SIG-M5 treated with dmso at 0.1 percent for 504 hours (cell line): ENCODE measurements around the gene ANKFN1.

ENCODE experiments used
- DNase-seq: peaks from one replicate; lab custom pipeline; 2025; ENCODE audit not compliant: unreplicated experiment; lab: John Stamatoyannopoulos, UW

Gene ANKFN1

DNA sequence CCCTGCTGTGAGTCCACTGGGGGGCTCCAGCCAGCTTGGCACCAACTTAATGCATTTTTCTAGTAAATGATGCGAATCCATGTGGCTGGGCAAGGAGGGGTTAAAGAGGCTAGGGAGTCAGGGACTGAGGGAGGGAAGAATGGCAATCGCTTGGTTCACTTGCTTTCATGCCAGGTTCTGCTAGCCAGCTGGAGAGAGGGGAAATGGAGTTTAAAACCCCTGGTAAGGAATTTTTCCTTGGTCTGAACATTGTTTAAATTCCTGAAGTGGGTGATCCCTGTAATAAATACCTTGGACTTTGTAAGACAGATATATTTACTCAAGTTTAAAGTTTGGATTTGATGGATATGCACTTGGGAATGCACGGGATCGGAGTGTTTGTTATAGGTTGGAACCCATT lies 22.8 kb downstream of the ANKFN1 start:
- no peak for DNase-seq

DNA sequence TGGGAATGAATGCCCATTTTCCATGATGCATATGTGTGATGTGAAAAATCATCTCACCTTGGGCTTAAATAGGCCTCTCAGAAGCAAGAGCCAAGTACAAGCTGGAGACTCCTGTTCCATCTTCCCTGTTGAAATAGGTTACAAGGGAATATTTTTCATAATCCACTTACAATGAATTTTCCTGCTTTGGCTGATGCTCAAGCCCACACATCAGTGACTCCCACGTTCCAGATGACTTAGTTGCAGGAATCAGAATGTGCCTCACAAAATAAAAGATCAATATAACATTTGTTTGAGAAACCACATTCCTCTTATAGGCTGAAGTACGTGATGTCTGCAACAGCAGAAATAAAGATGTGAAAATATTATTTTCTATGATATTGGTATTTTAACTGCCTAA lies 24.1 kb downstream of the ANKFN1 start:
- DNase-seq, result no peak

DNA sequence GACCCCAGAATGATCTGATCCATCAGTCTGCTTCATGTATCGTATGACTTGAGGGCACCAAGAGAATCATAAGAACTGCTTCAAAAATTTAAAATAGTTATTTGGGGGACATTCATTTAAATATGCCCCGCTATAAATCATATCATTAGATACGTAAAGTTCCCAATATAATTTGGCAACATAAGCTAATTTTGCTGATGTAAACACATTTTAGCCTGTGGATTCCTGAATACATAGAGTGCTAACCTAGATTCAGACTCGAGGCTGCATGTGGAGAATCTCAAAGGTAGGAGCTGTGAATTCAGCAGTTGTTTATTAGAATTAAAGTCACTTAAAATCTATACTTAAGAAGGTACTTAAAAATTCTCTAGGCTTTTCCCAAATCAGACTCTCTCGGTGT lies 24.9 kb downstream of the ANKFN1 start:
- no peak for DNase-seq

DNA sequence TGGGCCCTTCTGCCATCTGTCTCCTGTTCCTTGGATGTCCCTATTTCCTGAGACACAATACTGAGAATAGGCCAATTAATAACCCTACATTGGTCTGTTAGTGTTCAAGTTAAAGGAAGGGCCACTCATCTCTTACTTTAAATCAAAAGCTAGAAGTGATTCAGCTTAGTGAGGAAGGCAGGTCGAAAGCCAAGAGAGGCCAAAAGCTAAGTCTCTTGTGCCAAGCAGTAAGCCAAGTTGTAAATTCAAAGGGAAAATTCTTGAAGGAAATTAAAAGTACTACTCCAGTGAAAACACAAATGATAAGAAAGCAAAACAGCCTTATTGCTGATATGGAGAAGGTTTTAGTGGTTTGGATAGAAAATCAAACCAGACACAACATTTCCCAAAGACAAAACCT lies 28.8 kb downstream of the ANKFN1 start:
- DNase-seq, result no peak

DNA sequence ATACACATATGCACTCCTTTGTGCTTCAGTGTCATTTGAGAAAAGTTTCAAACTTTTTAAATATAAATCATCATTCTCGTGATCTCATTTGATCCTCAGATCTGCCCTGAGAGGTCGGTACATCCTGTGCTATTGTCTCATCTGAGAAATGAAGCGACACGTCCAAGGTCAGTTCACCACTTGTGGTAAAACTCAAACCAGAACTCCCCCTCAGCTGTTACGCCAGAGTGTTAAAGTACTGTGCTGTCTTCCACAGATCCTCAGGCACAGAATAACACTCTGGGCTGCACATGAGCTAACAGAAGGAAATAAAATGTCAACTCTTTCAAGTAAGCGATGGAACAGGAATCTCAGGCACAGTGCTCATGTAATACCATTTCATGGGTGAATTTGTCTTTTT lies 31.4 kb downstream of the ANKFN1 start:
- DNase-seq, result no peak

DNA sequence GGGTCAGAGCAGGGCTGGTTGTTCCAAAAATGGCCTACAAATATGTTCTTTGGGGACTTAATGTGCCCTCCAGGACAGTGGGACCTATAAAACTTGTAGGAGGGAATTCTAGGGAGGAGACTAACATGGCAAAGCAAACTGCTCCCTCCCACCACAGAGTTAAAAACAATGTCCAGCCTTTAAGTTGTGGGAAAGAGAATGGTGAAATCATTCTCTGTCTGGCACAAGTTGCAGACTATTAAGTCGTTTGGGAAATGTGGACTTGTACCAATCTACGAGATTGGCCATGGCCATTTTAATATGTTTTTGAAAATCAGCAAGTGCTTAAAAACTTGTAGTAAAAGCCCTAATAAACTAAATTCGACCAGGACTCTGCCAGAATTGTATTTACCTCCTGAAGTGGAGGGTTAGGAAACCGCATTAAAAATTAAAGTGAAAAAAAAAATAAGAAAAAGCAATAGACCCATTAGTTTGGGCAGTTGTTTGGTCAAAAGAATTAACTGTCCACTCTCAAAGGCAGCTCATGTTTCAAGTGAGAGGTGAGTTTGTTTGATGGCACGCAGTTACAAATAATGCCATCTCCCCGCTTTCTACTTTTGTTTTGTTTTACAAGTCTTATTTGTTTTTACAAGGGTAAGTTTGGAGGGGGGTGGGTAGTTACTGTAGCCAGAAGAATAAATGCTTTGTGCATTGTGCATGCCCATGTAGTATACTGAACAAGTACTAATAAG lies 32.4 kb downstream of the ANKFN1 start:
- no peak for DNase-seq

DNA sequence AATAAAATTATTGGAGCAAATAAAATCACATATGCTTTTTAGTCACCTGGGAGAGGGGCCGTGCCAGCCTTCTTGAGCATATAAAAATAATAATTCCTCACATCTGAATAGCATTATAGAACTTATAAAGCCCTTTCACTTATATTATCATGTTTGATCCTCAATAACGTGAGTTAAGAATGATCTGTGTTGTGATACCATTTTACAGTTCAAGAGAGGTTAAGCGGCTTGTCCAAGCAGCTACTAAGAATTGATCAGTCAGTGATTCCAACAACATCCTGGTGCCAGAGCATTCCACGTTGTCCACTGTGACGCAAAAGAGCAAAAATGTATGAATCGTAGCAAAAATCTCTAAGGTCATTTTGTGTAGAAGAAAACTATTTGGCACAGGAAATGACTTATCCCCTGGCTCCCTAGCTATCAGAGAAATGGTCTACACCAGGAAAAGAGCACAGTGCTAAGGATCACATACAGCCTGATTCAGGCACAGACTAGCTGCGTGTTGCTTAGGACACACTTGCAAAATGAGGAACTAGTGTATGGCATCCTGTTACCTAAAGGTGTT lies 33.0 kb downstream of the ANKFN1 start:
- no peak for DNase-seq

DNA sequence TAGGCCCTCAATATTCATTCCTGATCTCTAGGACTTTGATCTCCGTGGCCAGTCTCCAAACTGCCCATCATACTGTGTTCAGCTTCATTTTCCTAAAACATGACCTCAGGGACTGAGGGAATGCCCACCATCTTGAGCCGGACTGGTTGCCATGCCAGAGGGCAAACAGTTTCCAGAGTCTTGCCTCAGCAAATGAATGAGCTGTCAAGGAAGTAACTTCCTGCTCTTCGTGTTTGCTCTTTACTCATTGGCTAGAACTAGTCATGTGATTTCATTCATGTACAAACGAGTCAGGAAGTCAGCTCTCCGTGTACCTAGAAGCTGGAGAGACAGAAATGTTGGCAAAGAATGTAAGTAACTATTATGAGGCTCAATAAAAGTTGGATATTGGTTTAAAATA lies 50.2 kb downstream of the ANKFN1 start:
- peak; percentile 17 for DNase-seq

DNA sequence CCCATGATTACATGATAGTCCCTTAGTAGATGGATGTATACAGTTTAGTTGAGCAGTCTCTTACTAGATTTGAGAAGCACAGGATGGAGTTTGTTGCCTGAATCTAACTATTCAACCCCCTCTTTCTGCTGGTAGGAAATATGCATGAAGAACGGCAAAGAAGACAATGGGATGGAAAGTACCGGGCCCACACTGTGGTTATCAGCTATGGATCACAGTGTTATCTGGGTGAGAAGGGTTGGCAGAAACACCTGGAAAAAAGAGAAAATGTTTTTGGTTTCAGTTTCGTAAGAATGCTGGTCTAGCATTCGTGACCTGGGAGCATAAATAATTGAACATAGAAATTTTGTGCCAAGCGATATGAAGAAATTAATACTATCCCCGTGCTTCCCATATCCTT lies 53.1 kb downstream of the ANKFN1 start:
- DNase-seq, result no peak

DNA sequence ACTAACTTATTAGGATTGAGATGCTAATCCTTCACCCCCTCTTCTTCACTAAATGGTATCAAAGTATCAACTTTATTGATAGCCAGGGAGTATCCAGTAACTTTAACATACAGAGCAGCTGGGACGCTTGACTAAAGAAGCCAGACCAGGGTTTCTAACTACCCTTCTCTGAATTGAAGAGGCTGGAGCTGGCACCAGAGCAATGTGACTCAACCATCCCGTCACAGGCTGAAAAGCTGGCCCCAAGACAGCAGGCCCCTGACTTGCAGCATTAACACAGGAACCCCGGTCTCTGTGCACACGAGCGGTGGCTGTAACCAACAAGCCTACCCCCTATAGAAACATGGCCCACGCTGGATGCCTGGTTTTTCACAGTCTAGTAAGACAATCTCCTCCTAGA lies 59.8 kb downstream of the ANKFN1 start:
- DNase-seq, result no peak

DNA sequence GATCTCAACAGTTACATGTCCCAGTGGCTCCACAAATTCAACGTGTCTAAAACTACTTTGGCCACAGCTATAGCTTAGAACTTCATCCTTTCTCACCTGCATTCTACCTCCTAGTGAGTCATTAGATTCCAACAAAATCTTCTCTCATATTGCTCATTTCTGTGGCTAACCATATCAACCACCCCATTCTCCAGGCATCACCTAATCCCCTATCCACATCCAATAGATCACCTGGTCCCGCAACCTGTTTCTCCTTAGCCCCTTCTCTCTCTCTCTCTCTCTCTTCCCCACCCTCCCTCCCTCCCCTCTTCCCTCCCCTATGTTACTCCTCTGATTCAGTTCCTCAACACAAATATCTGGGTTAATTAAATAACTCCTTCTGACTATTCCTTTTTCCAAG lies 64.6 kb downstream of the ANKFN1 start:
- no peak for DNase-seq

DNA sequence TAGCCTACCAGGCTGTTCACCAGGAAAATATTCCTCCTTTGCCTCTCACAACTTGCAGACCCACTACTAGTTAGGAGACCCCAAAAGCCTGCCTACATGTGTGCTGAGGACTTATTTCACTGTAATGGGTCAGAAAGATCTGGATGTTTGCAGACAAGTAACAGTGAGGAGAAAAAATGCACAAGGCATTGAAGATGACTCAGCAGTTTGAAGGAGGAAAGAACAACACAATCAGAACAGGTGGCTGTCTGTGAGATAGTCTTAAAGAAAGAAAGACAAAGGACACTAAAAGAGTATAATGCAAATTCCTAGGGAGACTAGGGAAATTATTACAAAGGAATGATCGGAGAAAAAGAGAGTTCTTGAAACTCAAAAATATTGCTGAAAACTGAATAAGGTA lies 69.0 kb downstream of the ANKFN1 start:
- no peak for DNase-seq

DNA sequence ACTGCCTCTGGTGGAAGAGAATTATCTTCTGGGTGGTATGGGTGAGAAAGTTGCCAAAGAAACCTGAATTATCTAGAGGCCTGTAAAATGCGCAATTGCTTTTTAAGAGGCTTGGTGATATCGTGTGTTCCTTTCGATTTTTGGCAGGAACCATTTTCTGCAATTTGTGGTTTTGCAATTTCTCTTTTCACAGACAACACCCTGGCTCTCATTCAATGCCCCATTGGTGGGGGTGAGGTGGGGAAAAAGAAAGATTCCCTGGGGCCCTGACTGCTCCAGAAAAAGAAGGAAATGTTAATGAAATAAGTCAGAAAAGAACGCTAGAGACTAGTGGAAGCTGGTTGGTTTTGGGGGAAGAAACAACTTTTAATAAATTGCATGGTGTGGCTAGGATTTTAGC lies 77.4 kb downstream of the ANKFN1 start:
- DNase-seq, result no peak

DNA sequence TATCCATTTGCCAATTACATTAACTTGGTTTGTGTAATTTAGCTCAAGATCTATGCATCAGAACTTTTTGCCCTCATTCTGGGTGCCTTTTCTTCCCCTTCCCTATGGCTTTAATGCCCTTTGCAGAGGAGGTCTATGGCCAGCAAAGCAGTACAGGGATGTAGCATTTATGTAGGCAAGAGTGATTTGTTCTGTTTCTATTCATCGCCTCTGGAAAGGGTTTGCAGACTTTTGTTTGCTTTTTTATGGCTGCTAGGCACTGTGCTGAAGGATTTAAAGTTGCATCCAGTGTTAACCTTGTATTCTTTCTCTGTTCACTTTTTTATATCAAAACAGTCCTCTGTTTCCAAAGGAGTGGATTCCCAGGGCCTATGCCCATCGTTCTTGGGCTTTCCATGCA lies 78.0 kb downstream of the ANKFN1 start:
- no peak for DNase-seq

DNA sequence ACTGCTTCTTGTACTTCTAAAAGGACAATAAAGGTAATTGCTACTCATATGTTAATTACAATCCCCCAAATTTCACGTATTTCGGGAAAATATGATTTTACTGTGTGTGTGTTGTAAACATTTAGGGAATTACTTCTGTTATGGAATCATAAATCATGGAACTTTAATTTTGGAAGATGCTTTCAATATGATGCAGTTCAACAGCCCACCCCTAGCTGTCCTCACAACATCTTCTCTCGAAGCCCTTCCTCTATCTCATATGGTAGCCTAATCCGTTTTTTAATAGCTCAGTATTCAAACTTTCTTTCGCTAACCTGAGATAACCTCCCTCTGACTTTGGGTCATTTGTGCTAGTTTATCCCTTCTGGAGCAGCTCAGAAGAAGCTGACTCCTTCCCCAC lies 78.4 kb downstream of the ANKFN1 start:
- DNase-seq, result no peak

DNA sequence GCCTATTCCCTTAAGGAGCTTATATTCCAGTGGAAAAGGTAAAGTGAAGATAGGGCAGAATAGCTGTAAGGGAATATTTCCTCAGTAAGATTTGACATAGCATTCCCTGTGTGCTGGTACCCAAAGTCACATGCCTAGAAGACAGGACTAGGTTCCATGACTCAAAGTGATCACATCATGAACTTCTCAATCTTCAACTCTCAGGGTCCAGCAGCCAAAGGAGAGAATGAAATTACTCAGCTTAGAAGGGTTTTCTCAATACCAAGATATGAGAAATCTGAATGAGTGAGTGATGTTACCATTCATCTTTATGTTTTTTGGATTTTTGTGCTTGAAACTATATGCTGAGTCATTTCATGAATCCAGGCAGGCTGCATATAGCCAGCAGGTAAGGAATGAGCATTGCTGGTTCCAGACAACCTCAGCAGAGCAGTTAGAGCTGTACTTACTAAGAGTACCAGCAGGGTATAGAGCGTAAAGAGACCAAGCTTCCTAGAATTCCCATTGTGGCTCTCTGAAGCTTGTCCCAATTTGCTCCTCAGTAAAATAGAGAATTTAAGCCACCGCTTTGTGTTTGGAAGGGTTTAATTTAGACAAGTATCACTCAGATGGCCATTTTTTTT lies 91.1 kb downstream of the ANKFN1 start:
- no peak for DNase-seq

DNA sequence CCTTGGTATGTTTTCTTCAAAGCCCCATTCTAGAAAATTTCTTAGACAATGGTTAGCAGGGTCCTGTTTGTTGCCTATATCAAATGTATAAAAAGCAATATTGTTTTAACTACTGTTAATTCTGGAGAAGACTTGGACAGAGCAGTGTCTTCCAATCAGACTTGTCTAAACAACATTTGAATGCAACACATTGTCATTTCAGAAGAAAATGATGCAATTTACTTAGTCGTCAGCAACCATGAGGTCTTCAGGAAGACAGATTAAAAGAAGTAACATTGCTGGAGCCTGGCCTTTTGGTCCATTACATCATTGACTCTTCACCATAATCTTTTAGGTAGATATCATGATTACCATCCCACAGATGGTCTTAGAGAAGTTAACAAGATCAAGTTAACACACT lies 94.5 kb downstream of the ANKFN1 start:
- DNase-seq, result no peak

DNA sequence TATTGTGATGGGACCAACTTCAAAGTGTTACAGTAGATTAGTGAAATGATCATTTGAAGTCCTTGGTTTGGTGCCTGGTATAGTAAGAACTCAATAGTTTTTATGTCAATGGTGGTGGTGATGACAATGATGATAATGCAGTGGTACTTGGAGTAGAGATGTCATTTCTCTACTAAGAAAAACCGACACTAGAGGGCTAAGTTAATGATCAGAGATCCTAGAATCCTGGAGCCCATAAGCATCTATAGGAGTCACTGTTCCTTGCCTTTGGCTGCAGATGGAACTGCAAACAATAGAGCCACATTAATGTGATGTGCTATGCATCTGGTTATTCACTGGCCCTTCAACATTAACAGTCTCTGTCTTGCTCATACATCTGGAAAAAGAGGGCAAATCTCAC lies 103.8 kb downstream of the ANKFN1 start:
- no peak for DNase-seq

DNA sequence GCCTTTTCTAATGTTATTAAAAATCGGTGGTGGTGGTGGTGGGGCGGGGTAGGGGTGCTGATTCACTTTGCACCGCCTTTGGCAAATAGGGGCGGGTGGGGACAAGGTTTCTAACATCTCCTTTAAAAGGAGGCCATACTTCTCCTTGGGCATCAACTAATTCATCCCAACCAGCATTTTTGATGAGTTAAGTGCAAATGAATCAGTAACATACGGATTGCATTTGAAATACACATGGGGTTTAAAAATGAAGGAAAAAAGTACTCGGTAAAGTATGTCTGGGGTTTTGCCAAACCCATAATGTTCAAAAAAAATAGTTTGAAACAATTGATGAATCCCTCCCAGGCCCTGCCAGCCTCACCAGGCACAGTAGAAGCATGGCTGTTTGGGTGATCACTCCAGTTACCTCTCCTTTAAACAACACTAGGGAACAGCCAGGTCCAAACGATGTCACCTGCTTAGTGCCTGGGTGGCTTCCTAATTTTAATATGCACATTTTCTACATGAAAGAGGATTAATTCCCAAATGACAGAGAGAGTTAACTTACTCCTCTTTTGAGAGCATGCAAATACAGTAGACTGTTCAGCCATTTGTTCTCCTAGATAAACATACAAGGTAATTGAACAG lies 107.2 kb downstream of the ANKFN1 start:
- no peak for DNase-seq

DNA sequence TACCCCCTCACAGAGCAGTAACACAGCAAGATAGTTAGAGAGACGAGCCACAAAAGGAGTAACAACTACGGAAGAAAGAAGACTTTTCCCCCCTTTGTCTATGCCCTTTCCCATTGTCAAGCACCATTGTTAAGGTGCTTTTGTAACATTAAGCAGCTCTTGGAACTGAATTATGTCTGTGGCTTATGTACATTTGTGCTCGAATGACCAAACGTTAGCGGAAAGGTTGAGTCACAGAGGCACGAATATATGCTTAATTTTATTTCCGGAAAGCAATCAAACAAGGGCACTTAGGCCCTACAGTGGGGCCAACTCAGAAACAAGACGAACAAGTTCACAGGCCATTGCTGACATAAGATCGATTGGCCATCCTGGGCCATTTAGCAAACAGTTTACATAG lies 109.5 kb downstream of the ANKFN1 start:
- no peak for DNase-seq

DNA sequence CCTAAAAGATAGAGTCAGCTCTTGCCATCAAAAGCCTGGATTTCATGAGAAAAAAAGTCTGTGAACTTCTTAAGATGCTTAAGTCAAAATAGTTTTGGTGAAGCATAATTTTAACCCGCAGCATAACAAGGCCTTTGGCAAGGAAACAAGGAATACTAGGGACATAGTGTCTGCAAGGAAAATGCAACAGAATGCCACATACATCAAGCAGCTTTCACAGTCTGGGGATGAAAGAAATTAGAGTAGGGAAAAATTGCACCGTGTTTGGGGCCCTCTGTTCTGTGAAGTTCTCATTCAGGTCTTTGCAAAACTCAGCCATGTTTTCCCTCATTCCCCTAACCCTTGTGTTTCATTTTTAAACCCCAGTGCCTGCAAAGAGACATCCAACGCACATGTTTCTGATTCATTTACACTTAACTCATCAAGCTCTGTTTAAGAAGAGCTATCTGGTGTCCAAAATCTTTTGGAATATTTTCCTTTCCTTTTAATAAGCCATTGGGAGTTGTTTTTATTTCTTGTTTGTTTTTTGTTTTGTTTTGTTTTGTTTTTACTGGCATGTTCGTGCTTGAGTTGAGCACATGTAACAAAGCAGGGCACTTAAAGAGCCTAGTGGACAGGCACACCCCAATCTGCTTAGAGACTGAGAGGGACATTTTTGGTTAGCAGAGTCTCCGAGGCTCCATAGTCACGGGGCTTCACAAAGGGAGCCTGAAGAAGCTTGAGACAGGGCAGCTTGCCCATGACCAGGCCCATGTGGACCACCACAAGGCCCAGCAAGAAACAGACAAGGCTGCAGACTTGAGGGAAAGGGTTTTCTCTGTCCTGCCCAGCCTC lies 116.5 kb downstream of the ANKFN1 start:
- DNase-seq, result no peak
